Erythroblast (primary cell): Measurements from ENCODE around the gene PLGRKT.

Experiments used
- GATA1 ChIP-seq: IDR thresholded peaks from 2 replicates; pipeline ENCODE4 v1.6.1; 2011; ENCODE audit warnings: low read depth, mild to moderate bottlenecking, control low read depth, low read length, moderate library complexity
- POLR2A ChIP-seq: IDR thresholded peaks from 2 replicates; pipeline ENCODE4 v1.6.1; 2011; ENCODE audit warnings: mild to moderate bottlenecking, low read length

DNA sequence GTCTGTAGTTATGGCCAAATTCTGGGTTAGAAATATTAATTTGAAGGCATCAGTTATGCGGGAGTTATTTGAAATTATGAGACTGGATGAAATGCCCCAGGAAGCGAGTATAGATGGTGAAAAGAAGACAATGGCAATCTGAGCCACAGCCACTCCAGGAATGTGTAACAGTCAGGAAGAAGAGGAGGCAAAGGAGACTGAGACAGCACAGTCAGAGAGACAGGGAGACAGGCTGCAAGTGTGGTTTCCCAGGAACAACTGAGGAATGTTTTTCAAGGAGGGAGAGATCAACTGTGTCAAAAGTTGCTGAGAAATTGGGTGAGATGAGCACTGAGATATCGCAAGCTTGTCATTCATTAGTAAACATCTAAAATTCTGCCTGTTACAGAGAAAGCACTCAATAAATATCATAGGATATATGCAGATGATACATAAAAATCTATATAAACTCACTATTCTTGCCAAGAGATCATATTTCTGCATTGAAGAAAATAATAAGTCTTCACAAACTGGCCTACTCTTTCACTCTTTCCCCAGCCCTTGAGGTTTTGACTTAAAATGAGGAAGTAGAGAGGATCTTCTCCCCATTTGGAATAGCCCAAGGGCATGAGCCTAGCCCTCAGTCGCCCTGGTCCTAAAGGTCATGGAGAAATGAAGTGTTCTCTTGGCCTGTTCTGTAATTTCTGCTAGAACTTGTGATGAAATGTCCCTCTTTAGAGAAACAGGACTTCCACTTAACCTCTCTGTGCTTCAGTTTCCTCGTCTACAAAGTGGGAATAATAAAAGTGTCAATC, 49.5 kb downstream of the PLGRKT start:
- TF ChIP-seq POLR2A: no peak
- no peak for TF ChIP-seq GATA1
